ENCODE results near the gene SFXN2. TPM values are rescaled to one million over a fixed set of nuclear protein-coding genes. Genes with fewer than 3 reads are reported as not detected.
A peak's percentile ranks its signal among the peaks of the same experiment; 100 is the strongest.

Gene SFXN2
- total RNA-seq, 1 experiment from 2014 or later: 5.4 TPM

GRCh38 chr10:102745157-102745556, 30.7 kb downstream of the SFXN2 start:
- Histone ChIP-seq H3K27me3 (ENCODE audit: insufficient read depth, low read depth) (no peaks in the 10 kb centered on the region), H3K79me2 (ENCODE audit: low read depth) (peaks cover 26% of the 10 kb centered on the region), H3K4me3 (peak overlapping the region; percentile 86; the same call in 1 of the 2 replicates), H3K4me1 (replicated peaks; ENCODE audit: insufficient read depth) (0 out of 2 replicates have a peak, but pooled peaks cover 12% of the 10 kb centered on the region), H3K36me3 (ENCODE audit: low read depth) (no peaks in the 10 kb centered on the region), H3F3A (ENCODE audit: insufficient read depth, low read depth) (no peaks in the 10 kb centered on the region), H3K9me3 (ENCODE audit: insufficient read depth, low read depth) (no peaks in the 10 kb centered on the region), H3K9me2 (ENCODE audit: insufficient read depth) (no peaks in the 10 kb centered on the region), H3K27ac (no peak overlapping the region), H3K4me2 (peak overlapping the region; percentile 86), H2AFZ (no peak overlapping the region), H4K20me1 (ENCODE audit: insufficient read depth) (no peaks in the 10 kb centered on the region)
- ChIA-PET POLR2A (ENCODE audit: unreplicated experiment) (no interaction called here), CTCF (no interaction called here)
- no peak for TF ChIP-seq EZH2 (IDR thresholded peaks at IDR 0.05; ENCODE audit: low read depth)
- no peak for TF ChIP-seq CTCF (conservative IDR thresholded peaks at IDR 0.05)
- intact Hi-C loops (cut with micrococcal nuclease; ENCODE audit: unreplicated experiment): no loop called here
- no peak for DNase-seq
- no TSS peak for BruUV-seq (replicated peaks)

- DNase-seq: no peak
- Histone ChIP-seq H3K27me3 (ENCODE audit: insufficient read depth, low read depth) (no peaks in the 10 kb centered on the region), H3K79me2 (ENCODE audit: low read depth) (no peaks in the 10 kb centered on the region), H3K4me3 (no peak overlapping the region), H3K27ac (no peak overlapping the region), H3K4me2 (no peak overlapping the region), H4K20me1 (ENCODE audit: insufficient read depth) (peaks cover 9% of the 10 kb centered on the region; the same call in 1 of the 2 replicates), H3F3A (ENCODE audit: insufficient read depth, low read depth) (no peaks in the 10 kb centered on the region), H3K9me3 (ENCODE audit: insufficient read depth, low read depth) (no peaks in the 10 kb centered on the region), H3K4me1 (replicated peaks; ENCODE audit: insufficient read depth) (no peaks in the 10 kb centered on the region), H3K36me3 (ENCODE audit: low read depth) (no peaks in the 10 kb centered on the region), H3K9me2 (ENCODE audit: insufficient read depth) (no peaks in the 10 kb centered on the region), H2AFZ (no peak overlapping the region)
- TF ChIP-seq EZH2 (IDR thresholded peaks at IDR 0.05; ENCODE audit: low read depth): no peak
- no peak for TF ChIP-seq CTCF (conservative IDR thresholded peaks at IDR 0.05)
- BruUV-seq (replicated peaks): no TSS peak
- intact Hi-C loops (cut with micrococcal nuclease; ENCODE audit: unreplicated experiment): no loop called here
- ChIA-PET CTCF (no interaction called here), POLR2A (ENCODE audit: unreplicated experiment) (no interaction called here)
Observed at GRCh38 chr10:102752266-102752930, 38.0 kb downstream of the SFXN2 start.

- CTCF ChIA-PET: interaction anchor here (0.6 to 1.3 kb wide), 2 partner anchors 12 to 18 kb away, joined by 3 to 4 read pairs; no protein-coding TSS in a partner anchor
- POLR2A ChIA-PET (ENCODE audit: unreplicated experiment): interaction anchor here (0.7 kb wide), 1 partner anchor 186 kb away, joined by 3 read pairs; no protein-coding TSS in a partner anchor
- no peak overlapping the region for H3K27ac ChIP-seq
- no peaks in the 10 kb centered on the region for H3K79me2 ChIP-seq (ENCODE audit: low read depth)
- BruUV-seq (replicated peaks): no TSS peak
- TF ChIP-seq CTCF (conservative IDR thresholded peaks at IDR 0.05): peak; percentile 53; the same call in 1 of the 2 replicates
- TF ChIP-seq EZH2 (IDR thresholded peaks at IDR 0.05; ENCODE audit: low read depth): no peak
- no peaks in the 10 kb centered on the region for H3K36me3 ChIP-seq (ENCODE audit: low read depth)
- DNase-seq: no peak
- H3K27me3 ChIP-seq (ENCODE audit: insufficient read depth, low read depth): no peaks in the 10 kb centered on the region
- H3K4me1 ChIP-seq (replicated peaks; ENCODE audit: insufficient read depth): no peaks in the 10 kb centered on the region
- no peak overlapping the region for H3K4me3 ChIP-seq
- no peaks in the 10 kb centered on the region for H3F3A ChIP-seq (ENCODE audit: insufficient read depth, low read depth)
- intact Hi-C loops (cut with micrococcal nuclease; ENCODE audit: unreplicated experiment): no loop called here
- no peak overlapping the region for H2AFZ ChIP-seq
- no peaks in the 10 kb centered on the region for H3K9me2 ChIP-seq (ENCODE audit: insufficient read depth)
- H4K20me1 ChIP-seq (ENCODE audit: insufficient read depth): peaks cover 9% of the 10 kb centered on the region; the same call in 1 of the 2 replicates
- no peaks in the 10 kb centered on the region for H3K9me3 ChIP-seq (ENCODE audit: insufficient read depth, low read depth)
- H3K4me2 ChIP-seq: no peak overlapping the region
Observed at GRCh38 chr10:102752934-102753664, 38.7 kb downstream of the SFXN2 start.

Measured in PC-9 (cell line).